GM10266 (cell line): ENCODE data around the gene PKNOX2.

ENCODE experiments used
- DNase-seq: peaks from one replicate; pipeline ENCODE4 v3.0.0; 2012; ENCODE audit errors: extremely low spot score
- CTCF ChIP-seq: IDR thresholded peaks from 2 replicates; pipeline ENCODE4 v1.5.1; 2012; ENCODE audit warnings: mild to moderate bottlenecking, low read depth; ENCODE audit not compliant: control insufficient read depth, insufficient read depth; ENCODE audit errors: missing control alignments

The PKNOX2 gene

GRCh38 chr11:125274309-125274708, 109.8 kb downstream of the PKNOX2 start:
- TF ChIP-seq CTCF, result no peak
- no peak for DNase-seq

GRCh38 chr11:125274774-125275173, 110.2 kb downstream of the PKNOX2 start:
- DNase-seq, result no peak
- no peak for TF ChIP-seq CTCF

GRCh38 chr11:125275905-125276618, 111.5 kb downstream of the PKNOX2 start:
- DNase-seq, result no peak
- TF ChIP-seq CTCF, result no peak

GRCh38 chr11:125276619-125276976, 112.0 kb downstream of the PKNOX2 start:
- no peak for TF ChIP-seq CTCF
- DNase-seq, result no peak

- no peak for TF ChIP-seq CTCF
- DNase-seq, result no peak
These were observed 115.3 kb downstream of the PKNOX2 start for GRCh38 chr11:125279676-125280418.

- no peak for TF ChIP-seq CTCF
- no peak for DNase-seq
These were observed 116.1 kb downstream of the PKNOX2 start for GRCh38 chr11:125280646-125281045.
